Calu3 (cell line): ENCODE data around the gene PTOV1. TPM values are rescaled to one million over a fixed set of nuclear protein-coding genes. Genes with fewer than 3 reads are reported as not detected.

Experiments
- BruUV-seq: library from RNA; stranded (reverse); fragments of 400-500 nt; replicated peaks from 2 replicates; lab custom pipeline; 2021; lab: Mats Ljungman, UMichigan
- CTCF ChIA-PET: fragments of 300-600 bp; sonication (Branson Sonifier 250); formaldehyde crosslinking; loops from one replicate; lab custom pipeline; 2022; ENCODE audit warnings: antibody characterized with exemption; lab: Charles Lee
- DNase-seq: peaks from one replicate; pipeline ENCODE4 v3.0.0; 2022
- H3K27ac Mint-ChIP-seq: one replicate; pipeline ENCODE4 v1.8.0; 2022; ENCODE audit warnings: mixed read lengths; ENCODE audit not compliant: unreplicated experiment
- H3K27me3 Mint-ChIP-seq: one replicate; pipeline ENCODE4 v1.8.0; 2022; ENCODE audit warnings: mixed read lengths; ENCODE audit not compliant: unreplicated experiment
- H3K36me3 Mint-ChIP-seq: one replicate; pipeline ENCODE4 v1.8.0; 2022; ENCODE audit warnings: mild to moderate bottlenecking, moderate library complexity, mixed read lengths; ENCODE audit not compliant: insufficient read depth, unreplicated experiment
- H3K4me1 Mint-ChIP-seq: one replicate; pipeline ENCODE4 v1.8.0; 2022; ENCODE audit warnings: mild to moderate bottlenecking, low read depth, mixed read lengths; ENCODE audit not compliant: unreplicated experiment
- H3K4me3 Mint-ChIP-seq: one replicate; pipeline ENCODE4 v1.8.0; 2022; ENCODE audit warnings: mild to moderate bottlenecking, low read depth, moderate library complexity, mixed read lengths; ENCODE audit not compliant: unreplicated experiment
- H3K9me3 Mint-ChIP-seq: one replicate; pipeline ENCODE4 v1.8.0; 2022; ENCODE audit warnings: low read depth, mixed read lengths; ENCODE audit not compliant: unreplicated experiment
- CTCF ChIP-seq: fragments of 200-600 bp; IDR thresholded peaks from one replicate; pipeline ENCODE4 v1.8.0; 2022; ENCODE audit warnings: antibody characterized with exemption; ENCODE audit not compliant: unreplicated experiment
- intact Hi-C: fragments of 100-400 bp; cut with micrococcal nuclease; formaldehyde crosslinking; loops from one replicate; pipeline ENCODE4 v1.10.0; 2022; ENCODE audit not compliant: unreplicated experiment
- total RNA-seq: library from RNA; stranded (reverse); gene quantifications from 2 replicates; pipeline ENCODE4 v1.2.3, GENCODE V29; 2022

PTOV1 gene
- total RNA-seq, 1 experiment from 2014 or later = 256 TPM

GRCh38 chr19:49807058-49807903 lies 43.7 kb upstream of the PTOV1 start:
- Mint-ChIP-seq H3K9me3 (no peaks in the 10 kb centered on the region), H3K36me3 (peaks cover 43% of the 10 kb centered on the region), H3K4me3 (no peak overlapping the region), H3K27ac (no peak overlapping the region), H3K4me1 (no peaks in the 10 kb centered on the region), H3K27me3 (no peaks in the 10 kb centered on the region)
- no peak for DNase-seq
- no peak for TF ChIP-seq CTCF
- CTCF ChIA-PET = no interaction called here
- intact Hi-C loops = no loop called here
- BruUV-seq = no TSS peak

GRCh38 chr19:49807904-49808675 lies 42.9 kb upstream of the PTOV1 start:
- DNase-seq = no peak
- H3K9me3 Mint-ChIP-seq = no peaks in the 10 kb centered on the region
- no peaks in the 10 kb centered on the region for H3K4me1 Mint-ChIP-seq
- no peak for TF ChIP-seq CTCF
- H3K27me3 Mint-ChIP-seq = no peaks in the 10 kb centered on the region
- H3K4me3 Mint-ChIP-seq = no peak overlapping the region
- BruUV-seq = no TSS peak
- peaks cover 43% of the 10 kb centered on the region for H3K36me3 Mint-ChIP-seq
- CTCF ChIA-PET = interaction anchor here (0.6 kb wide), 1 partner anchor 857 kb away, joined by 3 read pairs; no protein-coding TSS in a partner anchor
- no peak overlapping the region for H3K27ac Mint-ChIP-seq
- intact Hi-C loops = no loop called here

GRCh38 chr19:49808711-49809159 lies 42.2 kb upstream of the PTOV1 start:
- no peaks in the 10 kb centered on the region for H3K9me3 Mint-ChIP-seq
- DNase-seq = peak; percentile 36
- TF ChIP-seq CTCF = no peak
- H3K27ac Mint-ChIP-seq = no peak overlapping the region
- H3K27me3 Mint-ChIP-seq = no peaks in the 10 kb centered on the region
- peaks cover 43% of the 10 kb centered on the region for H3K36me3 Mint-ChIP-seq
- H3K4me3 Mint-ChIP-seq = no peak overlapping the region
- intact Hi-C loops = no loop called here
- BruUV-seq = no TSS peak
- CTCF ChIA-PET = no interaction called here
- H3K4me1 Mint-ChIP-seq = no peaks in the 10 kb centered on the region

- BruUV-seq = no TSS peak
- Mint-ChIP-seq H3K4me3 (no peak overlapping the region), H3K4me1 (peaks cover 6% of the 10 kb centered on the region), H3K36me3 (peaks cover 40% of the 10 kb centered on the region), H3K9me3 (no peaks in the 10 kb centered on the region), H3K27me3 (no peaks in the 10 kb centered on the region), H3K27ac (peak overlapping the region; percentile 75)
- CTCF ChIA-PET = no interaction called here
- intact Hi-C loops = no loop called here
- DNase-seq = no peak
- no peak for TF ChIP-seq CTCF
These were observed 41.6 kb upstream of the PTOV1 start for GRCh38 chr19:49809160-49809940.
